ENCODE data around the gene ATIC. TPM values are rescaled to one million over a fixed set of nuclear protein-coding genes. Genes with fewer than 3 reads are reported as not detected.

The ATIC gene
- total and polyA plus RNA-seq, 11 donors: 16.8 to 108 (median 49.6) TPM

GRCh38 chr2:215382480-215382879, 70.6 kb downstream of the ATIC start:
- ATAC-seq (no peak), DNase-seq (no peak)
- peaks cover 0 to 100% (median 80%) of the 10 kb centered on the region in 9 donors for H3K36me3 ChIP-seq
- H3K4me1 ChIP-seq: no peaks in the 10 kb centered on the region
- no peaks in the 10 kb centered on the region for H3K27me3 ChIP-seq
- intact Hi-C loops (cut with DNase I): no loop called here
- no peak for TF ChIP-seq CTCF (IDR thresholded peaks at IDR 0.05)
- no peak for TF ChIP-seq POLR2A (IDR thresholded peaks at IDR 0.05)
- no peak overlapping the region for H3K27ac ChIP-seq
- no peak overlapping the region for H3K4me3 ChIP-seq
- no peaks in the 10 kb centered on the region for H3K9me3 ChIP-seq

DNA sequence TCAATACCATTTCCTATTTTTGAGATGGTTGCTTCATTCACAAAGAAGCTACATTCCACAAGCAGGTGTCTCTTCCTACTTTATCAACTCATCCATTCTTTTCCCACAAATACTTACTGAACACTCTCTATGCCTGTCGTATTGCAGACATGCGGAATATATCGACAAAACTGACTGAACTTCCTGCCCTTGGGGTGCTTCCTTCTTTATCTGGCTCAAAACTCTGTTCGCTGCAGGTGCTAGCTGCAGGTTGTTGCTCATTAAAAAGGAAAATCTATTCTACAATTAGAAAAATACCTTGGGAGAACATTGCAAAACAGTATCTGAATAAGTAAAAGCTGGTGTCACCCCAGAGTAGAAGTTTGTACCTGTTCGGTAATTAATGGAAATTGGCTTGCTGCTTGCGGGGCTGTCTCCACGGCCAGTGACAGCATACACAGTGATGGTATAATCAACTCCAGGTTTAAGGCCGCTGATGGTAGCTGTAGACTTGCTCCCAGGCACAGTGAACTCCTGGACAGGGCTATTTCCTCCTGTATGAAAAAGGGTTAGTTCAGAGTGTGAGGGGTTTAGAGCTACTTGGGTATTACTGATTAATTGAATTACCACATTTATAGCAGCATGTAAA, 71.9 kb downstream of the ATIC start:
- intact Hi-C loops (cut with DNase I): no loop called here
- 93 to 96% (median 95%) methylated on average over 8 of the region's 8 CpGs for WGBS, 4 donors

GRCh38 chr2:215384710-215385109, 72.9 kb downstream of the ATIC start:
- DNase-seq (no peak), ATAC-seq (no peak)
- intact Hi-C loops (cut with DNase I): no loop called here
- H3K27me3 ChIP-seq: no peaks in the 10 kb centered on the region
- no peak overlapping the region for H3K27ac ChIP-seq
- peaks cover 0 to 100% (median 75%) of the 10 kb centered on the region in 9 donors for H3K36me3 ChIP-seq
- H3K4me1 ChIP-seq: no peaks in the 10 kb centered on the region
- H3K9me3 ChIP-seq: no peaks in the 10 kb centered on the region
- TF ChIP-seq POLR2A (IDR thresholded peaks at IDR 0.05) (no peak), CTCF (IDR thresholded peaks at IDR 0.05) (no peak)
- no peak overlapping the region for H3K4me3 ChIP-seq
- 81 to 88% (median 82%) methylated on average over 7 of the region's 7 CpGs for WGBS, 4 donors

More for the DNA sequence above, 71.9 kb downstream of the ATIC start:
- Histone ChIP-seq H3K9me3 (no peaks in the 10 kb centered on the region), H3K4me3 (no peak overlapping the region), H3K4me1 (no peaks in the 10 kb centered on the region), H3K27ac (no peak overlapping the region), H3K27me3 (no peaks in the 10 kb centered on the region), H3K36me3 (peaks cover 0 to 100% (median 79%) of the 10 kb centered on the region in 9 donors)
- DNase-seq (no peak), ATAC-seq (no peak)
- TF ChIP-seq POLR2A (IDR thresholded peaks at IDR 0.05) (no peak), CTCF (IDR thresholded peaks at IDR 0.05) (no peak)

DNA sequence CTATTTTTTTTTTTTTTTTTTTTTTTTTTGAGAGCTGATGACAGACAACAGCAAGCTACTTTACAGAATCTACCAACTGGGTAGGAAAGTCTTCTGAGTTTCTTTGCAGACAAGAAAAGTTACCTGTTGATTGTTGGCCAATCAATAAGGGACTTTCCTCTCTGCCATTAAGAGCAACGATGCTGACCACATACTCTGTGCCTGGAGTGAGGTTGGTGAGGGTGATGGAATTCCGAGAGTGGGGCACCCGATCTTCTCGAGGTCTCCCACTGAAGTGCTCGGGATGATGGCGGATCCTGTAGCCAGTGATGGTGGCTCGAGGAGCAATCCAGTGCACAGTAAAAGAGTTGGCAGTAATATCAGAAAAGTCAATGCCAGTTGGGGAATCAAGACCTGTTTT, 74.7 kb downstream of the ATIC start:
- Histone ChIP-seq H3K36me3 (peaks cover 0 to 100% (median 75%) of the 10 kb centered on the region in 9 donors), H3K9me3 (no peaks in the 10 kb centered on the region), H3K27ac (no peak overlapping the region), H3K4me3 (no peak overlapping the region), H3K4me1 (no peaks in the 10 kb centered on the region), H3K27me3 (no peaks in the 10 kb centered on the region)
- TF ChIP-seq POLR2A (IDR thresholded peaks at IDR 0.05) (no peak), CTCF (IDR thresholded peaks at IDR 0.05) (no peak)
- intact Hi-C loops (cut with DNase I): no loop called here
- WGBS, 4 donors: 97 to 99% (median 98%) methylated on average over 7 of the region's 7 CpGs
- ATAC-seq (no peak), DNase-seq (no peak)

Data from heart left ventricle (tissue), 16 donors.